ENCODE measurements around the gene NRXN3.

Gene NRXN3

GRCh38 chr14:79660053-79660939 is 1490.1 kb downstream of the NRXN3 start:
- no peaks in the 10 kb centered on the region for H3K9me3 ChIP-seq (ENCODE audit: insufficient read depth, low read depth, low read length)
- H3K4me3 ChIP-seq (ENCODE audit: low read length): no peak overlapping the region
- no peak overlapping the region for H3K27ac ChIP-seq (ENCODE audit: low read length)
- no peak overlapping the region for H3K9ac ChIP-seq (ENCODE audit: low read depth, low read length)
- H3K4me1 ChIP-seq (ENCODE audit: insufficient read depth, low read length): no peaks in the 10 kb centered on the region
- H3K36me3 ChIP-seq (ENCODE audit: insufficient read depth, low read depth, low read length): no peaks in the 10 kb centered on the region
- no peaks in the 10 kb centered on the region for H3K27me3 ChIP-seq (ENCODE audit: insufficient read depth, low read length)

GRCh38 chr14:79661752-79662151 is 1491.6 kb downstream of the NRXN3 start:
- Histone ChIP-seq H3K36me3 (ENCODE audit: insufficient read depth, low read depth, low read length) (no peaks in the 10 kb centered on the region), H3K9me3 (ENCODE audit: insufficient read depth, low read depth, low read length) (no peaks in the 10 kb centered on the region), H3K4me1 (ENCODE audit: insufficient read depth, low read length) (no peaks in the 10 kb centered on the region), H3K9ac (ENCODE audit: low read depth, low read length) (no peak overlapping the region), H3K27me3 (ENCODE audit: insufficient read depth, low read length) (no peaks in the 10 kb centered on the region), H3K4me3 (ENCODE audit: low read length) (no peak overlapping the region), H3K27ac (ENCODE audit: low read length) (no peak overlapping the region)

GRCh38 chr14:79663453-79663852 is 1493.3 kb downstream of the NRXN3 start:
- no peak overlapping the region for H3K4me3 ChIP-seq (ENCODE audit: low read length)
- no peaks in the 10 kb centered on the region for H3K4me1 ChIP-seq (ENCODE audit: insufficient read depth, low read length)
- no peaks in the 10 kb centered on the region for H3K36me3 ChIP-seq (ENCODE audit: insufficient read depth, low read depth, low read length)
- no peaks in the 10 kb centered on the region for H3K9me3 ChIP-seq (ENCODE audit: insufficient read depth, low read depth, low read length)
- H3K27me3 ChIP-seq (ENCODE audit: insufficient read depth, low read length): no peaks in the 10 kb centered on the region
- no peak overlapping the region for H3K27ac ChIP-seq (ENCODE audit: low read length)
- no peak overlapping the region for H3K9ac ChIP-seq (ENCODE audit: low read depth, low read length)

GRCh38 chr14:79665556-79665955 is 1495.4 kb downstream of the NRXN3 start:
- H3K9me3 ChIP-seq (ENCODE audit: insufficient read depth, low read depth, low read length): no peaks in the 10 kb centered on the region
- H3K4me1 ChIP-seq (ENCODE audit: insufficient read depth, low read length): no peaks in the 10 kb centered on the region
- H3K9ac ChIP-seq (ENCODE audit: low read depth, low read length): no peak overlapping the region
- no peaks in the 10 kb centered on the region for H3K36me3 ChIP-seq (ENCODE audit: insufficient read depth, low read depth, low read length)
- no peak overlapping the region for H3K4me3 ChIP-seq (ENCODE audit: low read length)
- H3K27ac ChIP-seq (ENCODE audit: low read length): no peak overlapping the region
- no peaks in the 10 kb centered on the region for H3K27me3 ChIP-seq (ENCODE audit: insufficient read depth, low read length)

- Histone ChIP-seq H3K4me3 (ENCODE audit: low read length) (no peak overlapping the region), H3K36me3 (ENCODE audit: insufficient read depth, low read depth, low read length) (no peaks in the 10 kb centered on the region), H3K27ac (ENCODE audit: low read length) (no peak overlapping the region), H3K27me3 (ENCODE audit: insufficient read depth, low read length) (no peaks in the 10 kb centered on the region), H3K4me1 (ENCODE audit: insufficient read depth, low read length) (no peaks in the 10 kb centered on the region), H3K9ac (ENCODE audit: low read depth, low read length) (no peak overlapping the region), H3K9me3 (ENCODE audit: insufficient read depth, low read depth, low read length) (no peaks in the 10 kb centered on the region)
These were observed 1498.8 kb downstream of the NRXN3 start for GRCh38 chr14:79668951-79669350.

- Histone ChIP-seq H3K36me3 (ENCODE audit: insufficient read depth, low read depth, low read length) (no peaks in the 10 kb centered on the region), H3K9me3 (ENCODE audit: insufficient read depth, low read depth, low read length) (no peaks in the 10 kb centered on the region), H3K27ac (ENCODE audit: low read length) (no peak overlapping the region), H3K9ac (ENCODE audit: low read depth, low read length) (no peak overlapping the region), H3K27me3 (ENCODE audit: insufficient read depth, low read length) (no peaks in the 10 kb centered on the region), H3K4me3 (ENCODE audit: low read length) (no peak overlapping the region), H3K4me1 (ENCODE audit: insufficient read depth, low read length) (no peaks in the 10 kb centered on the region)
These were observed 1500.6 kb downstream of the NRXN3 start for GRCh38 chr14:79670811-79671210.

- H3K4me3 ChIP-seq (ENCODE audit: low read length): no peak overlapping the region
- no peaks in the 10 kb centered on the region for H3K27me3 ChIP-seq (ENCODE audit: insufficient read depth, low read length)
- H3K9ac ChIP-seq (ENCODE audit: low read depth, low read length): no peak overlapping the region
- H3K36me3 ChIP-seq (ENCODE audit: insufficient read depth, low read depth, low read length): no peaks in the 10 kb centered on the region
- H3K27ac ChIP-seq (ENCODE audit: low read length): no peak overlapping the region
- no peaks in the 10 kb centered on the region for H3K9me3 ChIP-seq (ENCODE audit: insufficient read depth, low read depth, low read length)
- H3K4me1 ChIP-seq (ENCODE audit: insufficient read depth, low read length): 0 out of 2 replicates have a peak, but pooled peaks cover 4% of the 10 kb centered on the region
These were observed 1509.9 kb downstream of the NRXN3 start for GRCh38 chr14:79680087-79680486.

- Histone ChIP-seq H3K4me3 (ENCODE audit: low read length) (no peak overlapping the region), H3K9me3 (ENCODE audit: insufficient read depth, low read depth, low read length) (no peaks in the 10 kb centered on the region)
These were observed 1516.0 kb downstream of the NRXN3 start for GRCh38 chr14:79686196-79686595.

GRCh38 chr14:79690960-79691359 is 1520.8 kb downstream of the NRXN3 start:
- Histone ChIP-seq H3K36me3 (ENCODE audit: insufficient read depth, low read depth, low read length) (no peaks in the 10 kb centered on the region), H3K4me1 (ENCODE audit: insufficient read depth, low read length) (peaks cover 12% of the 10 kb centered on the region; the same call in 1 of the 2 replicates), H3K9me3 (ENCODE audit: insufficient read depth, low read depth, low read length) (no peaks in the 10 kb centered on the region), H3K4me3 (ENCODE audit: low read length) (no peak overlapping the region), H3K9ac (ENCODE audit: low read depth, low read length) (no peak overlapping the region), H3K27ac (ENCODE audit: low read length) (no peak overlapping the region), H3K27me3 (ENCODE audit: insufficient read depth, low read length) (no peaks in the 10 kb centered on the region)

More at GRCh38 chr14:79686196-79686595, 1516.0 kb downstream of the NRXN3 start:
- no peak overlapping the region for H3K9ac ChIP-seq (ENCODE audit: low read depth, low read length)
- no peak overlapping the region for H3K27ac ChIP-seq (ENCODE audit: low read length)
- no peaks in the 10 kb centered on the region for H3K4me1 ChIP-seq (ENCODE audit: insufficient read depth, low read length)
- no peaks in the 10 kb centered on the region for H3K36me3 ChIP-seq (ENCODE audit: insufficient read depth, low read depth, low read length)
- no peaks in the 10 kb centered on the region for H3K27me3 ChIP-seq (ENCODE audit: insufficient read depth, low read length)

- Histone ChIP-seq H3K4me3 (ENCODE audit: low read length) (no peak overlapping the region), H3K27me3 (ENCODE audit: insufficient read depth, low read length) (no peaks in the 10 kb centered on the region), H3K4me1 (ENCODE audit: insufficient read depth, low read length) (peaks cover 12% of the 10 kb centered on the region; the same call in 1 of the 2 replicates)
These were observed 1523.8 kb downstream of the NRXN3 start for GRCh38 chr14:79693935-79694334.

GRCh38 chr14:79695307-79695706 is 1525.1 kb downstream of the NRXN3 start:
- Histone ChIP-seq H3K27me3 (ENCODE audit: insufficient read depth, low read length) (no peaks in the 10 kb centered on the region), H3K4me3 (ENCODE audit: low read length) (no peak overlapping the region), H3K36me3 (ENCODE audit: insufficient read depth, low read depth, low read length) (no peaks in the 10 kb centered on the region)

More at GRCh38 chr14:79693935-79694334, 1523.8 kb downstream of the NRXN3 start:
- no peak overlapping the region for H3K9ac ChIP-seq (ENCODE audit: low read depth, low read length)
- H3K27ac ChIP-seq (ENCODE audit: low read length): no peak overlapping the region
- no peaks in the 10 kb centered on the region for H3K36me3 ChIP-seq (ENCODE audit: insufficient read depth, low read depth, low read length)
- no peaks in the 10 kb centered on the region for H3K9me3 ChIP-seq (ENCODE audit: insufficient read depth, low read depth, low read length)

GRCh38 chr14:79698298-79698711 is 1528.1 kb downstream of the NRXN3 start:
- no peaks in the 10 kb centered on the region for H3K27me3 ChIP-seq (ENCODE audit: insufficient read depth, low read length)
- H3K27ac ChIP-seq (ENCODE audit: low read length): no peak overlapping the region
- H3K9me3 ChIP-seq (ENCODE audit: insufficient read depth, low read depth, low read length): no peaks in the 10 kb centered on the region
- no peak overlapping the region for H3K4me3 ChIP-seq (ENCODE audit: low read length)
- H3K36me3 ChIP-seq (ENCODE audit: insufficient read depth, low read depth, low read length): no peaks in the 10 kb centered on the region
- peaks cover 3% of the 10 kb centered on the region; the same call in 1 of the 2 replicates for H3K4me1 ChIP-seq (ENCODE audit: insufficient read depth, low read length)
- H3K9ac ChIP-seq (ENCODE audit: low read depth, low read length): no peak overlapping the region

More at GRCh38 chr14:79695307-79695706, 1525.1 kb downstream of the NRXN3 start:
- Histone ChIP-seq H3K9ac (ENCODE audit: low read depth, low read length) (no peak overlapping the region), H3K4me1 (ENCODE audit: insufficient read depth, low read length) (peaks cover 12% of the 10 kb centered on the region; the same call in 1 of the 2 replicates), H3K27ac (ENCODE audit: low read length) (no peak overlapping the region), H3K9me3 (ENCODE audit: insufficient read depth, low read depth, low read length) (no peaks in the 10 kb centered on the region)
